ENCODE measurements around the gene CCND1. TPM values are rescaled to one million over a fixed set of nuclear protein-coding genes. Genes with fewer than 3 reads are reported as not detected.

CCND1 gene
- total RNA-seq, 1 experiment from 2014 or later: 392 TPM

DNA sequence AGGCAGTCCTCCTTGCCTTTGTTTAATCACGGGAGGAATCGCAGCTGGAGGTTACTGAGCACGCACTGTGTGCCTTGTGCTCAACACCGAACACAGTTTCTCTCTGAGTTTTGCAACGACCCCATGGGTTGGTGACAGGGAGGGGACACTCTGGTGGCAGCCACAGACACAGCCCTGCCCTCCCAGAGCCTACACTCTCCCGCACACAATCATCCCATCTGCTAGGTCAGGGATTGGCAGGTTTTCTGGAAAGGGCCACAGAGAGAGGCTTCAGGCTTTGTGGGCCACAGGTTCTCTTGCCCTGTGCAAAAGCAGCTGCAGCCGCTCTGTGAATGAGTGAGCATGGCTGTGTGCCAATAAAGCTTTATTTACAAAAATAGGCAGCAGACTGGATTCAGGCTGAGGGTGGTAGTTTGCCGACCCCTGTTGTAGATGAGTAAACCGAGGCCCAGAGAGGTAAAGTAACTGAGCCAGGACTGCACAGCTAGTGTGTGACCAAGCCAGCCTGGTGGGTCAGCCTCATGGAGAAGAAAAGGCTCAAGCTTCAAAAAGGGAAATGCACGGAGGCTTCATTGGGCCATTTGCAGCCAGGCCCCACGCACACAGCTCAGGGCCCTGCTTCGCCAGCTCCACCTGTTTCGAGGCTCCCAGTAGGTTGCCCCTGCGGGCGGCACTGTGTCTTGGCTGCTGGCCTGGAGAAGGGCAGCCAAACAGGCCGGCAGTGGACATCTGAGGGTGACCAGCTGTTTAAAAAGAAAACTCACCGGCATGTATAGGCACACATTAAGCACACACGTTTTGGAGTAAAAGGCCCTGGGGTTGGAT, 17.9 kb downstream of the CCND1 start:
- CTCF ChIA-PET: no interaction called here
- BruUV-seq (replicated peaks): no TSS peak
- Mint-ChIP-seq H3K27ac (ENCODE audit: unreplicated experiment) (no peak overlapping the region), H3K36me3 (ENCODE audit: insufficient read depth, unreplicated experiment) (peaks cover 34% of the 10 kb centered on the region), H3K4me1 (ENCODE audit: low read depth, unreplicated experiment) (no peaks in the 10 kb centered on the region), H3K9me3 (ENCODE audit: low read depth, unreplicated experiment) (no peaks in the 10 kb centered on the region), H3K27me3 (ENCODE audit: unreplicated experiment) (no peaks in the 10 kb centered on the region), H3K4me3 (ENCODE audit: low read depth, unreplicated experiment) (no peak overlapping the region)
- intact Hi-C loops (cut with micrococcal nuclease; ENCODE audit: unreplicated experiment): no loop called here
- DNase-seq: no peak
- TF ChIP-seq, protein P1, sequence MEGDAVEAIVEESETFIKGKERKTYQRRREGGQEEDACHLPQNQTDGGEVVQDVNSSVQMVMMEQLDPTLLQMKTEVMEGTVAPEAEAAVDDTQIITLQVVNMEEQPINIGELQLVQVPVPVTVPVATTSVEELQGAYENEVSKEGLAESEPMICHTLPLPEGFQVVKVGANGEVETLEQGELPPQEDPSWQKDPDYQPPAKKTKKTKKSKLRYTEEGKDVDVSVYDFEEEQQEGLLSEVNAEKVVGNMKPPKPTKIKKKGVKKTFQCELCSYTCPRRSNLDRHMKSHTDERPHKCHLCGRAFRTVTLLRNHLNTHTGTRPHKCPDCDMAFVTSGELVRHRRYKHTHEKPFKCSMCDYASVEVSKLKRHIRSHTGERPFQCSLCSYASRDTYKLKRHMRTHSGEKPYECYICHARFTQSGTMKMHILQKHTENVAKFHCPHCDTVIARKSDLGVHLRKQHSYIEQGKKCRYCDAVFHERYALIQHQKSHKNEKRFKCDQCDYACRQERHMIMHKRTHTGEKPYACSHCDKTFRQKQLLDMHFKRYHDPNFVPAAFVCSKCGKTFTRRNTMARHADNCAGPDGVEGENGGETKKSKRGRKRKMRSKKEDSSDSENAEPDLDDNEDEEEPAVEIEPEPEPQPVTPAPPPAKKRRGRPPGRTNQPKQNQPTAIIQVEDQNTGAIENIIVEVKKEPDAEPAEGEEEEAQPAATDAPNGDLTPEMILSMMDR (IDR thresholded peaks at IDR 0.05; ENCODE audit: unreplicated experiment): no peak

DNA sequence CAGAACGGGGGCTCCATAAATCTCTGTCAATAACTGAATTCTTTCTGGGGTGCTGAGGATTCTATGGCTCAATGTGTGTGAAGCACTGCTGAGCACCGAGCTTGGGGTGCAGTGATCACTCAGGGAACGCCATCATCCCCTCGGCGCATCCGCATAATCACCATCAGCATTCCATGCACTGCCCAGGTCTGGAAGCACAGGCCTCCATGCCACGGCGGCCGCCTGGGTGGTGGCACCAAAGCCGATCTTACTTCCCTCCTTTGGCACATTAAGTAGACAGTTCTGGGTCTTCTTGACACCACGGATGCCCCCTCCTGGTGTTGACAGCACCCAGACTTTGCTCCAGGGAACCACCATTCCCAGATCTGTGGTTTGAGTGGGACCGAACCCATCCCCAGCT, 18.6 kb downstream of the CCND1 start:
- TF ChIP-seq, protein P1 (IDR thresholded peaks at IDR 0.05; ENCODE audit: unreplicated experiment): no peak
- no peaks in the 10 kb centered on the region for H3K9me3 Mint-ChIP-seq (ENCODE audit: low read depth, unreplicated experiment)
- no peaks in the 10 kb centered on the region for H3K27me3 Mint-ChIP-seq (ENCODE audit: unreplicated experiment)
- H3K27ac Mint-ChIP-seq (ENCODE audit: unreplicated experiment): no peak overlapping the region
- no peaks in the 10 kb centered on the region for H3K4me1 Mint-ChIP-seq (ENCODE audit: low read depth, unreplicated experiment)
- BruUV-seq (replicated peaks): no TSS peak
- intact Hi-C loops (cut with micrococcal nuclease; ENCODE audit: unreplicated experiment): no loop called here
- no peak for DNase-seq
- no peak overlapping the region for H3K4me3 Mint-ChIP-seq (ENCODE audit: low read depth, unreplicated experiment)
- peaks cover 34% of the 10 kb centered on the region for H3K36me3 Mint-ChIP-seq (ENCODE audit: insufficient read depth, unreplicated experiment)
- CTCF ChIA-PET: interaction anchor here (0.6 kb wide), 1 partner anchor 558 kb away, joined by 3 read pairs; no protein-coding TSS in a partner anchor

DNA sequence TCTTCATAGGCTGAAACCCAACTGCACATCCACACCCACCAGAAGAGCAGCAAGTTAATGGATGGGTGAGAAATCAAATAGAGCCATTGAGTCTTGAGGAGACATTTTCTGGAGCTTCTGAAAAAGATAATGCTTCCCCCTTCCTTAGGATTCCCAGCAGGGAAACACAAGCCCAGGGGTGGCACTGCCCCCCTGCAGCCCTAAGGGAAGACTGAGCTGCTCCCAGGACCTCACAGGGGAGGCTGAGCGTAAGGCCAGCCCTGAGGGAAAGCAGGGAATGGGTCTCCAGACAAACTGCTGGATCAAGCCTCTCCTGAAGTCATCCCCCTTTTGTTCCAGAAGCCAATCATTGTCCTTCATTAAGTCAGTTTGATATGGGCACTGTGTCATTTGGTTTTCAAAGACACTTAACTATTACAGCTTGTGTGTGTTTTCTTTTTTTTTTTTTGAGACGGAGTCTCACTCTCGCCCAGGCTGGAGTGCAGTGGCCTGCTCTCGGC, 19.1 kb downstream of the CCND1 start:
- BruUV-seq (replicated peaks): no TSS peak
- no peaks in the 10 kb centered on the region for H3K27me3 Mint-ChIP-seq (ENCODE audit: unreplicated experiment)
- CTCF ChIA-PET: interaction anchor here (0.6 kb wide), 2 partner anchors 540 to 559 kb away, joined by 3 to 4 read pairs; no protein-coding TSS in a partner anchor
- intact Hi-C loops (cut with micrococcal nuclease; ENCODE audit: unreplicated experiment): no loop called here
- TF ChIP-seq, protein P1 (IDR thresholded peaks at IDR 0.05; ENCODE audit: unreplicated experiment): no peak
- no peaks in the 10 kb centered on the region for H3K4me1 Mint-ChIP-seq (ENCODE audit: low read depth, unreplicated experiment)
- no peaks in the 10 kb centered on the region for H3K9me3 Mint-ChIP-seq (ENCODE audit: low read depth, unreplicated experiment)
- peaks cover 34% of the 10 kb centered on the region for H3K36me3 Mint-ChIP-seq (ENCODE audit: insufficient read depth, unreplicated experiment)
- DNase-seq: no peak
- no peak overlapping the region for H3K27ac Mint-ChIP-seq (ENCODE audit: unreplicated experiment)
- no peak overlapping the region for H3K4me3 Mint-ChIP-seq (ENCODE audit: low read depth, unreplicated experiment)

DNA sequence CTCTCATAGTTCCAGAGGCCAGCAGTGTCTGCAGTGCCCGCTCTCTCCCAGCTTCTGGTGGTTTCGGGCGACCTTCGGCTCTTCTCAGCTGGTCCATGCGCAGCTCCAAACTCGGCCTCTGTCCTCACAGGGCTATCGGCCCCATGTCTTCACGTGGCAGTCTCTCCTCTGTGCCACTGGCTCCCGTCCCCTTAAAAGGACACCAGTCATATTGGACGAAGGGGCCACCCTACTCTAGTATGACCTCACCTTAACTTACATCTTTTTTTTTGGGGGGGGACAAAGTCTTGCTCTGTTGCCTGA, 20.4 kb downstream of the CCND1 start:
- TF ChIP-seq, protein P1 (IDR thresholded peaks at IDR 0.05; ENCODE audit: unreplicated experiment): no peak
- H3K27me3 Mint-ChIP-seq (ENCODE audit: unreplicated experiment): no peaks in the 10 kb centered on the region
- intact Hi-C loops (cut with micrococcal nuclease; ENCODE audit: unreplicated experiment): no loop called here
- BruUV-seq (replicated peaks): no TSS peak
- DNase-seq: no peak
- CTCF ChIA-PET: no interaction called here
- H3K9me3 Mint-ChIP-seq (ENCODE audit: low read depth, unreplicated experiment): no peaks in the 10 kb centered on the region
- H3K36me3 Mint-ChIP-seq (ENCODE audit: insufficient read depth, unreplicated experiment): peaks cover 30% of the 10 kb centered on the region
- no peak overlapping the region for H3K4me3 Mint-ChIP-seq (ENCODE audit: low read depth, unreplicated experiment)
- no peak overlapping the region for H3K27ac Mint-ChIP-seq (ENCODE audit: unreplicated experiment)
- no peaks in the 10 kb centered on the region for H3K4me1 Mint-ChIP-seq (ENCODE audit: low read depth, unreplicated experiment)

All from Calu3 (cell line).